Coronary artery (tissue), 2 donors: ENCODE data around the gene LENG9.
"Not testable (repeated sequence)": the region's sequence is repeated elsewhere in the genome, so short reads cannot be mapped to it uniquely, and the experiment has no call there.

Experiments
- DNase-seq: peaks from one replicate; pipeline ENCODE4 v3.0.0-alpha.2; 2017; ENCODE audit warnings: low spot score
- H3K27ac ChIP-seq, 2 donors: fragments of 200-600 bp; sonication (generic); one replicate each; pipeline ENCODE4 v1.5.1; 2016 to 2019
- H3K4me3 ChIP-seq: fragments of 200-600 bp; sonication (generic); 2 replicates; pipeline ENCODE4 v1.5.1; 2016; ENCODE audit warnings: mild to moderate bottlenecking, moderate library complexity
- TF ChIP-seq, protein P1 (sequence below): fragments of 200-600 bp; sonication (generic); IDR thresholded peaks from one replicate; pipeline ENCODE4 v1.5.1; 2019; ENCODE audit warnings: antibody characterized with exemption

The LENG9 gene

DNA sequence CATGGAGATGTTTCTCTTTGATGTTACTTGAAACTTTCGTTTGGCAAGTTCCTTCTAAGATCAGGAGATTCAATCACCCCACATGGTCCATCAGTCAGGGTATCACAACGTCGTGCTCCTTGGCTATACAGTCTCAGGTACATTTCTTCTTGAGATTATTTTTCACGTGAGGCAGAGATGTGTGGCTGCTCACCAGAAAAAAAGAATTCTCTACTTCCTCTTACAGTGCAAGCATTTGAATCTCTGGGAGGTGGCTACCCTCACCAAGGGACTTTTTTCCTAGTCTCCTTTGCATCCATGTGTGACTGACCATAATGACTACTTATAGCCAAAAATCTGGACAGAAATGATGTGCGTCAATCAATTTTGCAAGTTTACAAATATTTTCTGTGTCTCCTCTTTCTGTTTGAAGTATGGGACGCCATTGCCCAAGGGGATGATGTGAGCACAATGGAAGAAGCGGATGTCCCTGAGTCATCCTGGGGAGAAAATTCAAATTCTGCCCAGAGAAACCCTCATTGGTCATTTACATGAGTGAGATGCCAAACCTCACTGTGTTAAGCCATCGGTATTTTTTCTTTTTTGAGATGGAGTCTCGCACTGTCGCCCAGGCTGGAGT, 30.5 kb upstream of the LENG9 start:
- H3K4me3 ChIP-seq, result no peak overlapping the region
- TF ChIP-seq, protein P1, sequence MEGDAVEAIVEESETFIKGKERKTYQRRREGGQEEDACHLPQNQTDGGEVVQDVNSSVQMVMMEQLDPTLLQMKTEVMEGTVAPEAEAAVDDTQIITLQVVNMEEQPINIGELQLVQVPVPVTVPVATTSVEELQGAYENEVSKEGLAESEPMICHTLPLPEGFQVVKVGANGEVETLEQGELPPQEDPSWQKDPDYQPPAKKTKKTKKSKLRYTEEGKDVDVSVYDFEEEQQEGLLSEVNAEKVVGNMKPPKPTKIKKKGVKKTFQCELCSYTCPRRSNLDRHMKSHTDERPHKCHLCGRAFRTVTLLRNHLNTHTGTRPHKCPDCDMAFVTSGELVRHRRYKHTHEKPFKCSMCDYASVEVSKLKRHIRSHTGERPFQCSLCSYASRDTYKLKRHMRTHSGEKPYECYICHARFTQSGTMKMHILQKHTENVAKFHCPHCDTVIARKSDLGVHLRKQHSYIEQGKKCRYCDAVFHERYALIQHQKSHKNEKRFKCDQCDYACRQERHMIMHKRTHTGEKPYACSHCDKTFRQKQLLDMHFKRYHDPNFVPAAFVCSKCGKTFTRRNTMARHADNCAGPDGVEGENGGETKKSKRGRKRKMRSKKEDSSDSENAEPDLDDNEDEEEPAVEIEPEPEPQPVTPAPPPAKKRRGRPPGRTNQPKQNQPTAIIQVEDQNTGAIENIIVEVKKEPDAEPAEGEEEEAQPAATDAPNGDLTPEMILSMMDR, result no peak
- no peak overlapping the region for H3K27ac ChIP-seq
- no peak for DNase-seq

DNA sequence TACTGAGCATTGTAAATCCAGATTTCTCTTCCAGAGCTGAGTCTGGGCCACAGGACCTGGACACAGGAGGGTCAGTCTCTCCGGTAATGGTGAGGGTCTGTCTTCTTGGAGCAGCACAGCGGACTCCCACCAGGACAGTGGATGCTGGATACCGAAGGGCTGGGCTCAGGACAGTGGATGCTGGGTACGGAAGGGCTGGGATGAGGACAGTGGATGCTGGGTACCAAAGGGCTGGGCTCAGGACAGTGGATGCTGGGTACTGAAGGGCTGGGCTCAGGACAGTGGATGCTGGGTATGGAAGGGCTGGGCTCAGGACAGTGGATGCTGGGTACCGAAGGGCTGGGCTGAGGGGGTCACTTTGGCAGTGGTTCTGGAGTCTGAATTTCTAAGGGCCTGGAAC, 29.5 kb upstream of the LENG9 start:
- not testable (repeated sequence) for DNase-seq, H3K27ac ChIP-seq, H3K4me3 ChIP-seq

DNA sequence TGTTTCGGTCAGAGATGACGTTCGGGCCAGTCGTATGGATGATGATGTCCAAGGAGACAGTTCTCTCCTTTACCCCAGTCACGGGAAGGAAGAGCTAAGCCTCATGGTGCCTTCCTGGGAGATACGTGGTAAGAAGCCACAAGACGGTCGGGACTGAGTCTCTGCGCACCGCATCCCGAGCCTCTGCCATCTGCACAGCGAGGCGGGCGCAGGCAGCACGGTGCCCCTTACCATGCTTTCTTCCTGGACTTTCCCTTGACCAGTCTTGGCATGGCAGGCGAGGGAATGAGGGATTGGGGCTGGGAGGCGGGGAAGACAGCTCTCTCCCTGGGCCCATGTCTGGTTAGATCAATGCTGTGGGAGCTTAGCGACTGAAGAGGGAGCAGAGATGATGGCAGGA, 29.0 kb upstream of the LENG9 start:
- no peak for DNase-seq
- no peak overlapping the region for H3K4me3 ChIP-seq
- TF ChIP-seq, protein P1, result no peak
- H3K27ac ChIP-seq, result no peak overlapping the region

DNA sequence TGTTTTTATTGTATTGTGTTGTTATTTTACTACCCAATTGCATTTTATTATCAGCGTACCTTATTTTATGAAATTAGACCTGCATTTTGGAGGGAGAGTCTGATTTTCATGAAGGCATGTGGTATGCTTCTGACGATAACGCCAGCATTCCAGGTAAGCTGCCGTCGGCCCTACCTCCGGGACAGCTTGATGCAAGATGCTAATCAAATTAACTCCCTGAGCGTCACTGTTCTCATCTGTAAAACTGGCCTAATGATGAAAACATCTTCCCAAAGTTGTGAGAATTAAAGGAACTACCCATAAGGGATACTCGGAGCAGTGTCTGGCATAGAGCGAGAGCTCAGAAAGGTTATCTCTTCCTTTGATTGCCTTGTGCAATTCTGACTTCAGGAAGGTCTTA, 26.2 kb upstream of the LENG9 start:
- TF ChIP-seq, protein P1, result no peak
- Histone ChIP-seq H3K27ac (no peak overlapping the region), H3K4me3 (no peak overlapping the region)
- no peak for DNase-seq

DNA sequence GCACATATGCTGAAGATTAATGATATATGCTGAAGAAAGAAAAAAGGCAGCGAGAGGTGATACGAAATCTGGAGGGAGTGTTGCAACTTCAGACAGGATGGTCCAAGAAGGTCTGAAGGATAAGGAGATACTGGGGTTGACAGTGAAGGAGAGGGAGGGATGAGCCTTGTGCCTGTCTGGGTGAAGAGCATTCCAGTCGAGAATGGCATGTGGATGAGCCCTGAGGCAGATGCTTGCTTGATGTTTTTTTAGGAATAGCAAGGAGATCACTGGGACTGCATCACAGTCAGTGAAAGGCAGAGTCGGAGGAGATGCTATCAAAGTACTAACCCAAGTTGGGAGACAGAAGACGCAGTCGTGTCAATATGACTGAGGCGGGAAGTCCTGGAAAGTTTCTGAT, 25.8 kb upstream of the LENG9 start:
- Histone ChIP-seq H3K4me3 (no peak overlapping the region), H3K27ac (no peak overlapping the region)
- DNase-seq, result no peak
- TF ChIP-seq, protein P1, result no peak

DNA sequence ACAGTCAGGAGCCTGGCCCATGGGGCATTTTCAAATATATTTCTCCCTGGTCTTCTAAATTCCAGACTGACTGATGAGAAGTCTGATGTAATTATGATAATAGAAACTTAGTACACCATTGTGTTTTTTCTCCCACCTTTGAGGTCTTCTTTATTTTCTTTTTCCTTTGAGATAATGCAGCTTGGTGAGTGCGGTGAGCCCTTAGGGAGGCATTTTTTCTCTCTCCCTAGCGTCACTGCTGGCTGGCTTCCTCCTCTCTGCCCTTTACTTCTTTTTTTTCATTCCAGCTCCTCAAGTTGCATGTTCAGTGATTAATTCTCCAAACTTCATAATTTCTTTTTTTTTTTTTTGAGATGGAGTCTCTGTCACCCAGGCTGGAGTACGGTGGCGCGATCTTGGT, 22.3 kb upstream of the LENG9 start:
- TF ChIP-seq, protein P1, result no peak
- Histone ChIP-seq H3K27ac (no peak overlapping the region), H3K4me3 (no peak overlapping the region)
- DNase-seq, result no peak

DNA sequence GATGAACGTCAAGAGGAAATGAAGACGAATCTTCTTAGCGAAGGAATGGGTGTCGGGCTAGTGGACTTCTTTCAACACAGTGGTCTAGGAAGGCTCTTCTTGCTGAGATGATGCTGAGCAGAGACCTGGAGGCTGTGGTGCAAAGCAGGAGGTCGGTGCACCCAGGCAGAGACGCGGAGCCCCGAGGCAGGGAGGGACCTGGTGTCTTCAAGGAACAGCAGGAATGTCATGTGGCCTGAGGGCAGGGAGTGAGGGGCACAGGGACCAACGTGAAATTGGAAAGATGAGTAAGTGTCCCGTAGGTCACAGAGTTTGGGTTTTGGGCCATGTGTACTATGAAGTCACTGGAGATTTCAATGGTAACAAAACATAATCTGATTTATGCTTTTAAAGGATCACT, 20.9 kb upstream of the LENG9 start:
- DNase-seq, result no peak
- TF ChIP-seq, protein P1, result no peak
- H3K27ac ChIP-seq, result no peak overlapping the region
- H3K4me3 ChIP-seq, result no peak overlapping the region

DNA sequence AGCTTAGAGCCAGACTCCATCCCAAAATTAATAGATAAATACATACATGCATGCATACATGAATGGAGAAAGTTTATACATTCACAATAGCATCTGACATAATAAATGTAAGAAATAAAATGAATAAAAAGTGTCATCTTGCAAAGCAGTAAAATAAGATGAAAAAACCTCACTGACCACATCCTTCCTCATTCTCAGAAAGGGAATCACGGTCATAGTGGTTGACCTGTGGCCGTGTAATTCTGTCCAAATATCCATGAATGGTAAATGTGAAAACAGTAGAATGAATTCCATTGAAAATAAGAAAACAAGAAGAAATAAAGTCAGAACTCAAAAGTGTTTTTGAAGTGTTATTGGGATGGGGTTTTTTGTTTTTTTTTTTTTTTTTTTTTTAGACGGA, 19.3 kb upstream of the LENG9 start:
- Histone ChIP-seq H3K27ac (no peak overlapping the region), H3K4me3 (no peak overlapping the region)
- TF ChIP-seq, protein P1, result no peak
- DNase-seq, result no peak
